Hepatocyte (in vitro differentiated cells): ENCODE measurements around the gene AP2A2. TPM values are rescaled to one million over a fixed set of nuclear protein-coding genes. Genes with fewer than 3 reads are reported as not detected.

Experiments
- DNase-seq: peaks from one replicate; pipeline ENCODE4 v3.0.0-alpha.2; 2016; ENCODE audit warnings: low spot score
- H2AFZ ChIP-seq: fragments of 200-600 bp; sonication (generic); 2 replicates; pipeline ENCODE4 v1.6.0; 2016; ENCODE audit warnings: antibody characterized with exemption, mild to moderate bottlenecking
- H3K27ac ChIP-seq: fragments of 200-600 bp; sonication (generic); 2 replicates; pipeline ENCODE4 v1.5.1; 2016; ENCODE audit warnings: mild to moderate bottlenecking
- H3K27me3 ChIP-seq: fragments of 200-600 bp; sonication (generic); 2 replicates; pipeline ENCODE4 v1.6.1; 2016
- H3K36me3 ChIP-seq: fragments of 200-600 bp; sonication (generic); replicated peaks from 2 replicates; pipeline ENCODE4 v1.5.1; 2016; ENCODE audit warnings: low read depth; ENCODE audit not compliant: insufficient read depth
- H3K4me1 ChIP-seq: fragments of 200-600 bp; sonication (generic); 2 replicates; pipeline ENCODE4 v1.5.1; 2016; ENCODE audit warnings: mild to moderate bottlenecking, moderate library complexity; ENCODE audit not compliant: insufficient read depth
- H3K4me2 ChIP-seq: fragments of 200-600 bp; sonication (generic); 2 replicates; pipeline ENCODE4 v1.6.0; 2016
- H3K4me3 ChIP-seq: fragments of 200-600 bp; sonication (generic); 2 replicates; pipeline ENCODE4 v1.5.1; 2016; ENCODE audit warnings: mild to moderate bottlenecking
- H3K79me2 ChIP-seq: fragments of 200-600 bp; sonication (generic); 2 replicates; pipeline ENCODE4 v1.6.0; 2017; ENCODE audit warnings: mild to moderate bottlenecking
- H3K9me2 ChIP-seq: fragments of 200-600 bp; sonication (generic); replicated peaks from 2 replicates; pipeline ENCODE4 v1.6.0; 2017; ENCODE audit warnings: mild to moderate bottlenecking; ENCODE audit not compliant: insufficient read depth
- H3K9me3 ChIP-seq: fragments of 200-600 bp; sonication (generic); 2 replicates; pipeline ENCODE4 v1.5.1; 2016; ENCODE audit warnings: low read depth, mild to moderate bottlenecking
- H4K20me1 ChIP-seq: fragments of 200-600 bp; sonication (generic); 2 replicates; pipeline ENCODE4 v1.6.0; 2016; ENCODE audit warnings: mild to moderate bottlenecking; ENCODE audit not compliant: insufficient read depth, poor library complexity, severe bottlenecking
- CTCF ChIP-seq: fragments of 200-600 bp; sonication (generic); IDR thresholded peaks from 2 replicates; pipeline ENCODE4 v1.5.1; 2016; ENCODE audit warnings: antibody characterized with exemption, mild to moderate bottlenecking; ENCODE audit not compliant: poor library complexity
- EZH2 ChIP-seq: fragments of 200-600 bp; sonication (generic); IDR thresholded peaks from 2 replicates; pipeline ENCODE4 v1.6.1; 2016; ENCODE audit warnings: antibody characterized with exemption, mild to moderate bottlenecking, borderline replicate concordance
- EZH2phosphoT487 ChIP-seq: fragments of 200-600 bp; sonication (generic); IDR thresholded peaks from one replicate; pipeline ENCODE4 v1.6.1; 2018; ENCODE audit warnings: antibody characterized with exemption, mild to moderate bottlenecking, low read depth, moderate library complexity; ENCODE audit not compliant: unreplicated experiment, severe bottlenecking
- WGBS: methylation state at CpG from one replicate; pipeline ENCODE4 v1.1.6; 2016; ENCODE audit warnings: low lambda C conversion rate; ENCODE audit errors: missing lambda C conversion rate; 5-methylcytosine and 5-hydroxymethylcytosine counted together
- polyA plus RNA-seq: library from polyadenylated mRNA; unstranded; fragments of >200 nt; fragmentation: Nextera tagmentation; extraction: Ambion mirVana; gene quantifications from 2 replicates; pipeline ENCODE4 v1.2.1, GENCODE V29; 2016
- total RNA-seq: library from RNA; depleted of rRNA; stranded (reverse); fragments of >200 nt; gene quantifications from 2 replicates; pipeline ENCODE4 v1.2.3, GENCODE V29; 2014

The AP2A2 gene
- total and polyA plus RNA-seq, 2 experiments from 2014 or later, result 49.7 to 68.0 TPM

- Histone ChIP-seq H3K27ac (no peak overlapping the region), H3K4me2 (no peak overlapping the region), H2AFZ (no peak overlapping the region), H3K9me2 (no peaks in the 10 kb centered on the region), H3K36me3 (no peaks in the 10 kb centered on the region), H3K27me3 (no peaks in the 10 kb centered on the region), H3K4me3 (no peak overlapping the region), H3K79me2 (no peaks in the 10 kb centered on the region), H3K9me3 (no peaks in the 10 kb centered on the region), H4K20me1 (no peaks in the 10 kb centered on the region), H3K4me1 (no peaks in the 10 kb centered on the region)
- TF ChIP-seq EZH2phosphoT487, result no peak
- no peak for TF ChIP-seq CTCF
- TF ChIP-seq EZH2, result no peak
- no peak for DNase-seq
- 80% methylated on average over 1 of the region's 16 CpGs for WGBS
These were observed 104.4 kb downstream of the AP2A2 start for GRCh38 chr11:1030086-1030485.

- Histone ChIP-seq H3K9me2 (no peaks in the 10 kb centered on the region), H3K27me3 (no peaks in the 10 kb centered on the region), H2AFZ (no peak overlapping the region), H4K20me1 (no peaks in the 10 kb centered on the region), H3K27ac (no peak overlapping the region), H3K36me3 (no peaks in the 10 kb centered on the region), H3K9me3 (no peaks in the 10 kb centered on the region), H3K4me2 (no peak overlapping the region), H3K4me1 (no peaks in the 10 kb centered on the region), H3K79me2 (no peaks in the 10 kb centered on the region), H3K4me3 (no peak overlapping the region)
- no peak for DNase-seq
- TF ChIP-seq CTCF (no peak), EZH2phosphoT487 (no peak), EZH2 (no peak)
- WGBS, result 81% methylated on average over 19 of the region's 20 CpGs
These were observed 104.9 kb downstream of the AP2A2 start for GRCh38 chr11:1030556-1030955.

GRCh38 chr11:1031121-1031899 is 105.6 kb downstream of the AP2A2 start:
- Histone ChIP-seq H3K36me3 (no peaks in the 10 kb centered on the region), H3K79me2 (no peaks in the 10 kb centered on the region), H3K4me2 (no peak overlapping the region), H3K27me3 (no peaks in the 10 kb centered on the region), H3K9me3 (no peaks in the 10 kb centered on the region), H3K4me3 (no peak overlapping the region), H3K27ac (no peak overlapping the region), H3K9me2 (no peaks in the 10 kb centered on the region), H4K20me1 (no peaks in the 10 kb centered on the region), H3K4me1 (no peaks in the 10 kb centered on the region), H2AFZ (no peak overlapping the region)
- 95% methylated on average over 24 of the region's 30 CpGs for WGBS
- TF ChIP-seq CTCF, result no peak
- TF ChIP-seq EZH2phosphoT487, result no peak
- no peak for TF ChIP-seq EZH2
- DNase-seq, result no peak
